ENCODE measurements around the gene PAK5.

DNA sequence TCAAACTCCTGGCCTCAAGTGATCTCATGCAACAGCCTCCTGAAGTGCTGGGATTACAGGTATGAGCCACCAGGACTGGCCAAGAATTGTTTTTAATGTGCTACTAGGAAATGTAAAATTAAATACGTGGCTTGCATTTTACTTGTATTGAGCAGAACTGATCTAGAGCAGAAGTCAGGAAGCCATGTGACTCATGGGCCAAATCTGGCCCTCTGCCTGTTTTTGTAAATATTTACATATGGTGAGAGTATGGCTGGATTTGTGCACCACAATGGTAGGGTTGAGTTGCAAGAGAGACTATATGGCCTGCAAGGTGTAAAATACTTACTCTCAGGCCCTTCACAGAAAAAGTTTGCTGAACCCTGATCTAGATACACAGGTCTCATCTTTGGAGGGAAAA, 248.7 kb downstream of the PAK5 start:
- TF ChIP-seq, protein P1, sequence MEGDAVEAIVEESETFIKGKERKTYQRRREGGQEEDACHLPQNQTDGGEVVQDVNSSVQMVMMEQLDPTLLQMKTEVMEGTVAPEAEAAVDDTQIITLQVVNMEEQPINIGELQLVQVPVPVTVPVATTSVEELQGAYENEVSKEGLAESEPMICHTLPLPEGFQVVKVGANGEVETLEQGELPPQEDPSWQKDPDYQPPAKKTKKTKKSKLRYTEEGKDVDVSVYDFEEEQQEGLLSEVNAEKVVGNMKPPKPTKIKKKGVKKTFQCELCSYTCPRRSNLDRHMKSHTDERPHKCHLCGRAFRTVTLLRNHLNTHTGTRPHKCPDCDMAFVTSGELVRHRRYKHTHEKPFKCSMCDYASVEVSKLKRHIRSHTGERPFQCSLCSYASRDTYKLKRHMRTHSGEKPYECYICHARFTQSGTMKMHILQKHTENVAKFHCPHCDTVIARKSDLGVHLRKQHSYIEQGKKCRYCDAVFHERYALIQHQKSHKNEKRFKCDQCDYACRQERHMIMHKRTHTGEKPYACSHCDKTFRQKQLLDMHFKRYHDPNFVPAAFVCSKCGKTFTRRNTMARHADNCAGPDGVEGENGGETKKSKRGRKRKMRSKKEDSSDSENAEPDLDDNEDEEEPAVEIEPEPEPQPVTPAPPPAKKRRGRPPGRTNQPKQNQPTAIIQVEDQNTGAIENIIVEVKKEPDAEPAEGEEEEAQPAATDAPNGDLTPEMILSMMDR (IDR thresholded peaks at IDR 0.05 in 8 of 11, conservative IDR thresholded peaks at IDR 0.05 in 3 of 11): no peak
- TF ChIP-seq POLR2A (IDR thresholded peaks at IDR 0.05): no peak

Data from spleen (tissue), 7 donors.